GM19455 (cell line): ENCODE results near the gene RAB19.

ENCODE experiments used
- ATAC-seq: cut with Tn5 transposase; IDR thresholded peaks from one replicate; pipeline ENCODE4 v1.9.1; 2021; ENCODE audit not compliant: unreplicated experiment

Gene RAB19, protein sequence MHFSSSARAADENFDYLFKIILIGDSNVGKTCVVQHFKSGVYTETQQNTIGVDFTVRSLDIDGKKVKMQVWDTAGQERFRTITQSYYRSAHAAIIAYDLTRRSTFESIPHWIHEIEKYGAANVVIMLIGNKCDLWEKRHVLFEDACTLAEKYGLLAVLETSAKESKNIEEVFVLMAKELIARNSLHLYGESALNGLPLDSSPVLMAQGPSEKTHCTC

DNA sequence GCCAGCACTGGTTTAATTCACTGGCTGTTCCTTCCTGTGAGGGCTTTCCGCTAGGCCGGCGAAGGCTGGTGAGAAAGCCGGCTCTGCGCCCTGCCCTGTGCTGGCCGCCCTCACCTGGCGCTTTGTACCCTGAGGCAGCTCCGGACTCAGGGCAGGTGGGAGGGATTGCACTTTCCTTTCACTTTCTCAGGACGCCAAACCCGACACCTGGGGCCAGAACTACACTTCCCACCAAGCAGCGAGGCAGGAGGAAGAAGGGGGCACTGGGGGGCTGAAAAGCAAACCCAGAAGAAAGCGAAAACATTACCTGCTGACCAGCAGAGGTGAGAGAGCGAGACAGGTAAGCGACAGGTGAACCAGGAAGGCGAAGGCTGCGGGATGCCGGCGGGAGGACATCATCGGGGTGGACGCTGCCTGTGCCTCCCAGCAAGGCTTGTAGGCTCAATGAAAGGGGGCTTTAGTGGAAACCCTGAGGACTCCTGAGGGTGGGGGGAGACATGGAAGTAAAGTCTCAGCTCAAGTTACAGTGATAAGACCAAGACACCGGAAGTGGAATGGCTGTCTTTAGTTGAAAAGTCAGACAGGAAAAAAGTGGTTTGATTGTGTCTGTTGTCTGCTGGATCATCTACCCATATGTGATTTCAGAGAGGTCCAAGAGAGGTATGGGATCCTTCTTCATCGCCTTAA, at the start of gene RAB19:
Gene RAB19, plus strand, starts transcription at position 181 of the 687 bp plus-strand sequence. CDS start 3,589 bp downstream, outside the sequence.
- no peak for ATAC-seq

GRCh38 chr7:140358024-140358411, 45.8 kb upstream of the RAB19 start:
- no peak for ATAC-seq

DNA sequence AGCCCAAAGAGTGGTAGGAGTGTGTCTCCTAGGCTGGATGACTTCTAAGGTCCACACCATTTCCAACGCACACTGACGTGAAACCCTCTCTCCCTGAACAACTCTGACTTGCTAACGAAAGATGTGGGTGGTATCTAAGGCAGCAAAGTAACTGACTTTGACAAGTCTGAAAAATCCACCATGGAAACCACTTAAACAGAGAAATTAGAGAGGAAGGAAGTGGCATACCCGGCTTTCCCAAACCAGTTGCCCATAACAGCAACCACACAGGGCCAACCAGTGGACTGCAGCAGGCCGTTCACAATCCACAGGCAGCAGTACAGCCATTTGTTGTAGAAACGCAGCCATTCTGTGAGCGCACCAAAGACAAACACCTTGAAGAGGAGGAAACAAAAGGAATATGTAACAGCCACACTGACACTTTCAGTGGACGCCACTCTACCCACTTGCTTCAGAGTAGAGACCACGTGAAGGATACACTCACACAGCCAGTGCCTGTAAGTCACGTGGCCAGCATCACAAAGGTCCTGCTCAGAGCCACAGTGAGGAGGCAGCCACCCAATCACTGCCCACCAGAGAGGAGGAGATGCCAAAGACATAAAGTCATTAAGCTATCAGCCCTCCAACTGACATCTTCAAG, 45.3 kb upstream of the RAB19 start:
- no peak for ATAC-seq

- no peak for ATAC-seq
These were observed 43.1 kb upstream of the RAB19 start for GRCh38 chr7:140360697-140361229.

DNA sequence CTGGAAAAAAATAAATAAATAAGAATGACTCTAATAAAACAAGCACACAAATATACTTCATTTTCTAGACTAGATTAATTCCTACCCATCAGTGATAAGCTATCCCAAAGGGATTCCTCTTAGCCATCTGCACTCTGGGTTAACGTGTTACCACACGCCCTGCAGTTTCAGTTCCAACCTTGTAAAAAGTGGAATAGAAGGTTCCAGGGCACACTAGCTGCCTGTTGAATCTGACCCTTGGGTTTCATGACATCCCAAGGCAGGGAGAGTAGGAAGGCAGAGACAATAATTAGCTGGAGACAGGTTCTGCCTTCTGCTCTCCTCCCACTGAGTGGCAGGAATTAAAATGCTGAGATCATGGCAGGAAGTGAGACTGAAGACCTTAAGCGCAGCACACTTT, 39.0 kb upstream of the RAB19 start:
- ATAC-seq, result no peak

GRCh38 chr7:140367528-140367927, 36.3 kb upstream of the RAB19 start:
- ATAC-seq, result no peak

GRCh38 chr7:140369294-140369693, 34.6 kb upstream of the RAB19 start:
- no peak for ATAC-seq

DNA sequence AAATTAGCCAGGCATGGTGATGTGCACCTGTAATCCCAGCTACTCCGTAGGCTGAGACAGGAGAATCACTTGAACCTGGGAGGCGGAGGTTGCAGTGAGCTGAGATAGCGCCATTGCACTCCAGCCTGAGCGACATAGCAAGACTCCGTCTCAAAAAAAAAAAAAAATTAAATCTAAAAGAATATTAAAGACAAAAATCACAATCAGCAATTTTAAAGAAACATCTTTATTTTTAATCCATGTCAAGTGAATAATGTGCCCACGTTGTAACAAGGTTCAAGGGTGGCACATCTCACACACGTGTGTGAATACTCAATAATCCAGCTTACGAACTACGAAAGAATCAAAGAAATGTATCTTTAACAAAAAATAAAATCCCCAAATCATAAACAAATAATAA, 28.5 kb upstream of the RAB19 start:
- no peak for ATAC-seq

GRCh38 chr7:140375892-140376730, 27.7 kb upstream of the RAB19 start:
- ATAC-seq, result no peak

DNA sequence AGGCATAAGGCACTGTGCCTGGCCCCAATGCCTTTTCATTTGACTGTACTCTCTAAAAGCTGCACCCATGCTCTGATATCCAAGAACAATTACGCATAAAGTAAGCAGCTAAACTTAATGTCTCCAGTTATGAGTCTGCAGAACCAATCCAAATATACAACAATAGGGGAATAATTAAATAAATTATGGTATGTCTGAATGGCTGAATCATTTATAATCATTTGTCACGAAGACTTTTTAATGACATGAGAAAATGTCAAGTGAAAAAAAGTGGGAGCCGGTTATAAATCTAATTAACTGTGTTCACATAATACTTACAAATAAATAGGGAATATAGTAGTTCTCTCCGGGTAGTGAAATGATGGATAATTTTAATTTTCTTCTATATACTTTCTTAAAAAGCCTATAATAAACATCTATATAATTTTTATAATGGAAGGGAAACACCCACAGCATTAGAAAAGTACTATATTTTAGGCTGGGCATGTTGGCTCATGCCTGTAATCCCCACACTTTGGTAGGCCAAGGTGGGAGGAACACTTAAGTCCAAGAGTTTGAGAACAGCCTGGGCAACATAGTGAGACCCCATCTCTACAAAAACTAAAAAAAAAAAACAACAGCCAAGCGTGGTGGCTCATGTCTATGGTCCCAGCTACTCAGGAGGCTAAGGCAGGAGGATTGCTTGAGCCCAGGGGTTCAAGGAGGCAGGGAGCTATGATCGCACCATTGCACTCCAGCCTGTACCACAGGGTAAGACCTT, 19.7 kb upstream of the RAB19 start:
- no peak for ATAC-seq

- ATAC-seq, result no peak
These were observed 18.8 kb upstream of the RAB19 start for GRCh38 chr7:140384894-140385545.

- no peak for ATAC-seq
These were observed 14.4 kb upstream of the RAB19 start for GRCh38 chr7:140389445-140389844.

- ATAC-seq, result no peak
These were observed 13.8 kb upstream of the RAB19 start for GRCh38 chr7:140390034-140390433.

DNA sequence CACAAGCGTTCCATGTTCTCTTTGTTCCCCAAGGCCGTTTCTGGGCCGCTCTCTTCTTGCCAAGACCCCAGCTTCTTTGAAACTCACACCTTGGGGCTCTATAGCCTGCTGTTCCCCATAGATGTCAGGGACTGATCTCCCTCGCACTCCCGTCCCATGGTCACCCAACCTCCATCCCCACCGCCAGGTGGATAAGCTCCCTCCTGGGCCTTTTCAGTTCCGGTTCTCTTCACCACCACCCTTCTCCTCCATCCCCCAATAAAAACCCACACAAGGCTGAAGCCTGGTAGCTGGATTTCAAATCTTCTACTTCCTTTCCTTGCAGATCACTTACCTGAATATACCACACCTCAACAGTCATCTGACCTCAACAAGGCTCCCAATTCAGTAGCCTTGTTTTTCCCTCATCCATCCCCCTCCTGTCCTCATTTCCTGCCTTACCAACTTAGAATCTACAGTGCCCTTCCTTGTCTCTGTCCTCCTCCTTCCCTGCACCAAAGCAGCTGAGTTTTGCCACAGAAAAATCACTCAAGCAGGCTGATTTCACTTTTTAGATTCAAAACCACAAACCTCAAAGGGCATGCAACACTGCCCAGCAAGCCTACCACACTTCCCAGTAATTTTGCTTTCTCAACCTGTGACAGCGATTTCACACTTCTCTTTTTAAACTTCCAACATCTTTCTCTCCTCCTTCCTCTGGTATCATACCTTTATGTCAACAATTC, 13.2 kb upstream of the RAB19 start:
- no peak for ATAC-seq

DNA sequence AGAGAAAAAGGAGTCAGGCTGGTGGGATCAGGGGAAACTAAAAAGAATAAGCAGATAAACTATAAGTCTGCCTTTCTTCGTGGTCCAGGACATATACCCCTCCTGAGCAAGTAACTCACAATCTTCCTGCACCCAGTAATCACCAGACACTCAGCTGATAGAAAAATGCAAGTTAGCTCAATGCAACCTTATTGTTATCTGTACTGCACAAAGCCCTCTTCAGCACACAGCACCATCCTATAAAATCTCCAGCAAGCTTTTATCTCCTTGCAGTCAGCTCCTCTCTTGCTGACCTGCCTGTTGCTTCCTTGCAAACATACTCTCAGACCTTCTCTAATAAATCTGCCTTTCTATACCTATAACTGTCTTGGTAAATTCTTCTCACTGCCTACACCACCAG, 12.2 kb upstream of the RAB19 start:
- ATAC-seq, result no peak

DNA sequence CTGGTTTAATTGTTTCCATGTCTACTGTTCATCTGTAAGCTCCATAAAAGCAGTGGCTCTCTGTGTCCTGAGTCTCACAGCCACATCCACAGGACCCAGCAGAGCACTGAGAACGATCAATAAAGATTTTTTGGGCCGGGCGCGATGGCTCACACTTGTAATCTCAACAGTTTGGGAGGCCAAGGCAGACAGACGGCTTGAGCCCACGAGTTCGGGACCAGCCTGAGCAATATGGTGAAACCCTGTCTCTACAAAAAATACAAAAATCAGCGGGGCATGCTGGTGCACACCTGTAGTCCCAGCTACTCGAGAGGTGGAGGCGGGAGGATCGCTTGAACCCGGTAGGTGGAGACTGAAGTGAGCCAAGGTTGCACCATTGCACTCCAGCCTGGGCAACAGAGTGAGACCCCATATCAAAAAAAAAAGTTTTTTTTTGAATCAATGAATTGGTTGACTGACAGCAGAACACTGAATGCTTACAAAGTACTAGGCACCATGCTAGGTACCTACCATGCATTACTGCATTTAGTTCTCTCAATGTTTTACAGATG, 10.0 kb upstream of the RAB19 start:
- no peak for ATAC-seq

DNA sequence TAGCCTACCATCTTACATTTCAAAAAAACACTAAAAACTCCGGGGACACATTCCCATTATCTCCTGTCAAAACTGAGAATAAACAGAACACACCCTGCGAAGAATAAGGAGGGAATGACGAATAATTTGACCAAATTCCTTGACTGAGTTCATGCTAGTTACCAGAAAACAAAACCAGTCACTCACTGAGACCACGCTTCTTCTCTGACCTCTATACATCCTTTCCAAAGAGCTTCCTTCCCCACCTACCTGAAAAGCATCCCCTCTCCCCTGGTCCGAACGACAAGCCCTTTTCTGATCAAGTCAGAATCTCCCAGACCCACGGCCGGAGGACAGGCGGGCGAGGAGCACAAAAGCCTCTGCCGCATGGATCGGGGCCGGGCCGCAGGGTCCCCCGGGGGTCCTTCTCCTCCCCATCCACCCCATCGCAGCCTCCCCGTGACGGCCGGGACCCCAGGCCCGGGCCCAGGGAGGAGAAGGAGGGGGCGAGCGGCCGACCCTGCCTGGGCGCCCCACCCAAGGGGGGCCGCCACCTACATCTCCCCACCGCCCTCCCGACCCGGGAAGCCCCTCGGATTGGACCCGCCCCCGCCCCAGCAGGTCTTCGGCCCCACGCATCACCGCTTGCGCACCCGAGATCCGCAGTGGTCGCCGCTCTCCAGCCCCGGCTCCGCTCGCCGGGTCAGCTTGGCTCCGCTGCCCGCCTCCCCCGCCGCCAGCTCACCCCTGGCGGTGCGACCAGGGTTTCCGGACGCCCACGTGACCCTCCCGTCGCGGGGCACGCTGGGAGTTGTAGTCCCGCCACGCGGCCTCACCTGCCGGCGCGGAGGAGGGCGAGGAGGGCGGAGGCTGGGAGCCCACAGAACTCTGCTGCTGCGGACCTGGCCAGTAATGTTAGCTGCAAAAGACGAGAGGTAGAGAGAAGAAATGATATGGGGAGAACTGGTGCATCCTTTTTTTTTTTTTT, 5.8 kb upstream of the RAB19 start, which contains the start of gene SLC37A3:
Gene SLC37A3, minus strand, starts transcription at position 747 of the 967 bp plus-strand sequence. CDS start 16,004 bp downstream, outside the sequence.
- ATAC-seq, result peak; percentile 99

DNA sequence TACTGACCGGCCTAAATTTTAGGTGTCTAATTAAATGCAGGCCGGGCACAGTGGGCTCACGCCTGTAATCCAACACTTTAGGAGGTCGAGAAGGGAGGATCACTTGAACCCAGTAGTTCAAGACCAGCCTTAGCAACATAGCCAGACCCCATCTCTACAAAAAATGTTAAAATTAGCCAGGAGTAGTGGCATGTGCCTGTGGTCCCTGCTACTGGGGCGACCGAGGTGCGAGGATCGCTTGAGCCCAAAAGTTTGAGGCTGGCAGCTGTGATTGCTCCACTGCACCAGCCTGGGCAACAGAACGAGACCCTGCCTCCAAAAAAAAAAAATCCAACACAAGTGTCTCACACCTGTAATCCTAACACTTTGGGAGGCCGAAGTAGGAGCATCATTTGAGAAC, 5.0 kb upstream of the RAB19 start:
- no peak for ATAC-seq
